Lower leg skin (tissue), 4 donors: ENCODE results near the gene NAV3. TPM values are rescaled to one million over a fixed set of nuclear protein-coding genes. Genes with fewer than 3 reads are reported as not detected.

ENCODE experiments used
- DNase-seq, 2 donors: peaks; one replicate each; pipeline ENCODE4 v3.0.0-alpha.2; 2019; ENCODE audit warnings: low spot score in 2 of 2
- H3K4me3 ChIP-seq: fragments of 200-600 bp; sonication (generic); 2 replicates; pipeline ENCODE4 v1.5.1; 2017; ENCODE audit warnings: mild to moderate bottlenecking, low read depth; ENCODE audit not compliant: poor library complexity, severe bottlenecking
- CTCF ChIP-seq, 3 donors: fragments of 450-650 bp; IDR thresholded peaks; one replicate each; pipeline ENCODE4 v1.5.1; 2016; ENCODE audit warnings: antibody characterized with exemption in 3 of 3, mild to moderate bottlenecking in 3 of 3, moderate library complexity in 2 of 3
- POLR2A ChIP-seq, 2 donors: fragments of 450-650 bp; IDR thresholded peaks; one replicate each; pipeline ENCODE4 v1.6.1; 2016 to 2017; ENCODE audit warnings: antibody characterized with exemption in 2 of 2, mild to moderate bottlenecking in 1 of 2, moderate library complexity in 1 of 2
- WGBS, 2 donors: methylation state at CpG; one replicate each; pipeline ENCODE4 v1.1.5; 2018; 5-methylcytosine and 5-hydroxymethylcytosine counted together
- intact Hi-C: fragments of 100-400 bp; cut with DNase I; formaldehyde crosslinking; loops from one replicate; pipeline ENCODE4 v1.15.0; 2023; ENCODE audit warnings: low total_unique reads
- total RNA-seq, 4 donors: library from RNA; depleted of rRNA; stranded (reverse); fragments of >200 nt; gene quantifications; one replicate each; pipeline ENCODE4 v1.1.0, GENCODE V29; 2016

The NAV3 gene
- total RNA-seq, 4 donors from 2014 or later = 8.0 to 22.5 (median 12.7) TPM

GRCh38 chr12:78057075-78057474, 226.4 kb downstream of the NAV3 start:
- 87 to 94% methylated on average over 1 of the region's 1 CpG for WGBS, 2 donors
- H3K4me3 ChIP-seq = no peak overlapping the region
- TF ChIP-seq CTCF (IDR thresholded peaks at IDR 0.05) (no peak), POLR2A (IDR thresholded peaks at IDR 0.05) (no peak)
- intact Hi-C loops = loop anchor here (10.0 kb wide), 1 partner anchor 598 kb away; no protein-coding TSS in a partner anchor
- DNase-seq = no peak

DNA sequence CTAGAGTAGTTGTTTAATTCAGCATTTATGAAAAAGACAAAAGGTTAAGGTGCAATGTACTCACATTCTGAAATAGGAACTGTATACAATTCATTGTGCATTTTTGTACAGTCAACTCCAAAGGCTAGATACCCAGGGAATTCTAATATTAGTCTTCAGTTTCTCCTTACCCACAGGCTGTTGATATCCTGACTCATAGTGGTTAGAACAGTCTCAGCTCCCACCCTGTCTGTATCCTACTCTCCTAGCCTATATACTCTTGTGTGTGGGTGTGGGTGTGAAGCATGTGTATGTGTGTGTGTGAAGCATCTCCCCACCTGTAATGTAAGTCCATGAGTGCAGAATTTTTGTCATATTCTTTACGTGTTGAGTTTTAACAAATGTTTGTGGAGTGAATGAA, 229.5 kb downstream of the NAV3 start:
- DNase-seq = no peak
- intact Hi-C loops = no loop called here
- H3K4me3 ChIP-seq = no peak overlapping the region
- TF ChIP-seq CTCF (IDR thresholded peaks at IDR 0.05) (no peak), POLR2A (IDR thresholded peaks at IDR 0.05) (no peak)
- WGBS, 2 donors = 91 to 95% methylated on average over 1 of the region's 1 CpG

DNA sequence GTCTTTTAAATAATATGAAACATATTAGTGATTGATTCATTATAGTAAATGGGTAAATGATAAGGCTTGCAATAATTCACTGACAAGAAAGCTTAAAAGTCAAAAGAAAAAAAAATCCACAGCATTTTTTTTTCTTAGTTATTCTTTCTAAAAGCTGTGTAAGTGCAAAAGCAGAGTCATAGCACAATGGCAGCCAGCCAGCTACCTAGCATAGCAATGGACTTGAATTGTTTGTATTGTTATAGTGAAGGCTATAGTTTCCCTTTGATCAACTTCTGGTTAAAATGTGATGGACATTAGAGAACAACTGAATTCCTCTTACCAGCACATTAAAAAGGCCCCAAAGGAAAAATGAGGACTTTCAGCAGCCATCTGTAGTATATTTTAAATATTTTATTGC, 232.1 kb downstream of the NAV3 start:
- H3K4me3 ChIP-seq = no peak overlapping the region
- TF ChIP-seq CTCF (IDR thresholded peaks at IDR 0.05) (no peak), POLR2A (IDR thresholded peaks at IDR 0.05) (no peak)
- DNase-seq = no peak
- intact Hi-C loops = no loop called here

DNA sequence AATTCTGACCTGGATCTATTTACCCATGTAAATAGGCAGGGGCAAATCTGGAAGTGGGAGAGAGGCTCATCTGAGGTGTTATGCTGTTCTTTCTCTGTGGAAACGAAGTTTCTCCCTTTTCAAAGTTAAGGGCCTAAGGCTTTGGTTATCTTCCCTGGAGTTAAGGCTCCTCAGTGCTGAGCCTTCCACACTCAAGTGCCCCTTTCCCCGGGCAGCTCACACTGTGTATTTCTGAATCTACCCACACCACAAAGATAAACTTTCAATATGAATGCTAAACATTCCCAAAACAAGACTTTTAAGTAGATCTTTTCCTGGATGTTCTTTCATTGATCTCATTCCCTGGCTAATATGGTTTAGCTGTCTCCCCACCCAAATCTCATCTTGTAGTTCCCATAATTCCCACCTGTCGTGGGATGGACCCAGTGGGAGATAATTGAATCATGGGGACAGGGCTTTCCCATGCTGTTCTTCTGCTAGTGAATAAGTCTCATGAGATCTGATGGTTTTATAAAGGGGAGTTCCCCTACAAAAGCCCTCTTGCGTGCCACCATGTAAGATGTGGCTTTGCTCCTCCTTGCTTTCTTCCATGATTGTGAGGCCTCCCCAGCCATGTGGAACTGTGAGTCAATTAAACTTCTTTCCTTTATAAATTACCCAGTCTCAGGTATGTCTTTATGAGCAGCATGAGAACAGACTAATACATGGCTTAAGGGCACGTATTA, 251.1 kb downstream of the NAV3 start:
- intact Hi-C loops = no loop called here
- WGBS, 2 donors = 88 to 92% methylated on average over 5 of the region's 5 CpGs
- no peak overlapping the region for H3K4me3 ChIP-seq
- no peak for TF ChIP-seq POLR2A (IDR thresholded peaks at IDR 0.05)
- TF ChIP-seq CTCF (IDR thresholded peaks at IDR 0.05) = no peak
- no peak for DNase-seq

GRCh38 chr12:78085542-78086182, 255.0 kb downstream of the NAV3 start:
- H3K4me3 ChIP-seq = no peak overlapping the region
- intact Hi-C loops = no loop called here
- TF ChIP-seq POLR2A (IDR thresholded peaks at IDR 0.05) (no peak), CTCF (IDR thresholded peaks at IDR 0.05) (no peak)
- DNase-seq = no peak
- WGBS, 2 donors = 43 to 46% methylated on average over 4 of the region's 4 CpGs
